ENCODE measurements around the gene CDKN1B.
A peak's percentile ranks its signal among the peaks of the same experiment; 100 is the strongest.

Gene CDKN1B

GRCh38 chr12:12714276-12715021 lies 2.7 kb upstream of the CDKN1B start:
- peak overlapping the region; percentile 34 for H3K4me3 ChIP-seq (ENCODE audit: low read length)
- TF ChIP-seq, protein P1, sequence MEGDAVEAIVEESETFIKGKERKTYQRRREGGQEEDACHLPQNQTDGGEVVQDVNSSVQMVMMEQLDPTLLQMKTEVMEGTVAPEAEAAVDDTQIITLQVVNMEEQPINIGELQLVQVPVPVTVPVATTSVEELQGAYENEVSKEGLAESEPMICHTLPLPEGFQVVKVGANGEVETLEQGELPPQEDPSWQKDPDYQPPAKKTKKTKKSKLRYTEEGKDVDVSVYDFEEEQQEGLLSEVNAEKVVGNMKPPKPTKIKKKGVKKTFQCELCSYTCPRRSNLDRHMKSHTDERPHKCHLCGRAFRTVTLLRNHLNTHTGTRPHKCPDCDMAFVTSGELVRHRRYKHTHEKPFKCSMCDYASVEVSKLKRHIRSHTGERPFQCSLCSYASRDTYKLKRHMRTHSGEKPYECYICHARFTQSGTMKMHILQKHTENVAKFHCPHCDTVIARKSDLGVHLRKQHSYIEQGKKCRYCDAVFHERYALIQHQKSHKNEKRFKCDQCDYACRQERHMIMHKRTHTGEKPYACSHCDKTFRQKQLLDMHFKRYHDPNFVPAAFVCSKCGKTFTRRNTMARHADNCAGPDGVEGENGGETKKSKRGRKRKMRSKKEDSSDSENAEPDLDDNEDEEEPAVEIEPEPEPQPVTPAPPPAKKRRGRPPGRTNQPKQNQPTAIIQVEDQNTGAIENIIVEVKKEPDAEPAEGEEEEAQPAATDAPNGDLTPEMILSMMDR (conservative IDR thresholded peaks at IDR 0.05; ENCODE audit: low read length) = peak; percentile 46
- DNase-seq (ENCODE audit: low read depth) = no peak

- DNase-seq (ENCODE audit: low read depth) = no peak
- TF ChIP-seq, protein P1 (conservative IDR thresholded peaks at IDR 0.05; ENCODE audit: low read length) = no peak
- no peak overlapping the region for H3K4me3 ChIP-seq (ENCODE audit: low read length)
Measured at GRCh38 chr12:12715128-12715458, 2.1 kb upstream of the CDKN1B start.

DNA sequence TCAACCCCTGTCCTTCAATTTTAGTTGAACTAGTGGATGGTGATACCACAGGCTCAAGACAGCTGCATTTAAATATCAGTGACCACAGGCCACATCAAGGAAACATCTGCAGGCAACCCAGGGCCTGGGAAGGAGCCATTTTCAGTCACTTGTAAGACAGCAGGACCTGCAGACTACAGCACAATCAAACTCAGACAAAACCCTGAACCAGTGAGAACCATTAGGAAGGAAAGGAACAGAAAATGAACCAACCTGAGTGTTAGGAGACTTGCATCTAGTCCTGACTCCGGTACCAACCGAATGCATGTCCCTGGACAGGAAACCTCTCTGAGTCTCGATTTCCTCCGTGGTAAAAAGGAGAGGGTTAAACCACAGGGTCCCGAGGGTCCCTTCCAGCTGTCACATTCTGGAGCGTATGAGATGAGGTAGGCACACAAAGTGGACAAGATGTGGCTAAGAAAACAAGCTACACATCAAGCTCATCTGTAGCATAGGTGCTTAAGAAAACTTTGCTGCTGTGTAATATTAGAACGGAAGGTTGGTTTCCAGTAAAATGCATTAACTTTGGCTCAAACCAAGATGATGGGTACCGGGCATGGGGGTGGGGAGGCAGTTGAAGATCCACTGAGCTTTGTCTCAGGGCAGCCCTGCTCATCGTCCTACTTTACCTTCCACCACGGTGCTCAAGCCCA lies 1.6 kb upstream of the CDKN1B start:
- TF ChIP-seq, protein P1 (conservative IDR thresholded peaks at IDR 0.05; ENCODE audit: low read length) = no peak
- H3K4me3 ChIP-seq (ENCODE audit: low read length) = peak overlapping the region; percentile 62
- DNase-seq (ENCODE audit: low read depth) = no peak

DNA sequence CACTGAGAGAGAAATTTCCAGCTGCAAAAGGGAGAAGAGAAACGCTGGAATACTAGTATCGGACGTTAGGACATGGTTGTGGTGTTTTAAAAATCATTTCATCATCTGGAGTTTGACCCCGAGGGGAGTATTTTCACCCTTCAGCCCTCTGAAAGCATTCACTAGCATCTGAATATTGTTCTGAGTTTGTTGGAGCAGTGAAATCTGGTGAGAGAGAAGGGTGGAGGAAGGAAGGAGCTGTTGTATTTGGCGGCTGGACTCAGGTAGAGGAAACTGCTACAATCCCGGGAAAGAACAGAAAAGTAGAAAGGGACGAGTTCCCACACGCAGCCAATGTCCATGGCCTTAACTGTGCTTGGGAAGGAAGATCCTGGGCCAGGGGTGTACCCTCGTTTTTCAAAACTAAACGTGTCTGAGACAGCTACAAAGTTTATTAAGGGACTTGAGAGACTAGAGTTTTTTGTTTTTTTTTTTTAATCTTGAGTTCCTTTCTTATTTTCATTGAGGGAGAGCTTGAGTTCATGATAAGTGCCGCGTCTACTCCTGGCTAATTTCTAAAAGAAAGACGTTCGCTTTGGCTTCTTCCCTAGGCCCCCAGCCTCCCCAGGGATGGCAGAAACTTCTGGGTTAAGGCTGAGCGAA lies 896 bp upstream of the CDKN1B start:
- no peak for DNase-seq (ENCODE audit: low read depth)
- peak overlapping the region; percentile 62 for H3K4me3 ChIP-seq (ENCODE audit: low read length)
- TF ChIP-seq, protein P1 (conservative IDR thresholded peaks at IDR 0.05; ENCODE audit: low read length) = no peak

DNA sequence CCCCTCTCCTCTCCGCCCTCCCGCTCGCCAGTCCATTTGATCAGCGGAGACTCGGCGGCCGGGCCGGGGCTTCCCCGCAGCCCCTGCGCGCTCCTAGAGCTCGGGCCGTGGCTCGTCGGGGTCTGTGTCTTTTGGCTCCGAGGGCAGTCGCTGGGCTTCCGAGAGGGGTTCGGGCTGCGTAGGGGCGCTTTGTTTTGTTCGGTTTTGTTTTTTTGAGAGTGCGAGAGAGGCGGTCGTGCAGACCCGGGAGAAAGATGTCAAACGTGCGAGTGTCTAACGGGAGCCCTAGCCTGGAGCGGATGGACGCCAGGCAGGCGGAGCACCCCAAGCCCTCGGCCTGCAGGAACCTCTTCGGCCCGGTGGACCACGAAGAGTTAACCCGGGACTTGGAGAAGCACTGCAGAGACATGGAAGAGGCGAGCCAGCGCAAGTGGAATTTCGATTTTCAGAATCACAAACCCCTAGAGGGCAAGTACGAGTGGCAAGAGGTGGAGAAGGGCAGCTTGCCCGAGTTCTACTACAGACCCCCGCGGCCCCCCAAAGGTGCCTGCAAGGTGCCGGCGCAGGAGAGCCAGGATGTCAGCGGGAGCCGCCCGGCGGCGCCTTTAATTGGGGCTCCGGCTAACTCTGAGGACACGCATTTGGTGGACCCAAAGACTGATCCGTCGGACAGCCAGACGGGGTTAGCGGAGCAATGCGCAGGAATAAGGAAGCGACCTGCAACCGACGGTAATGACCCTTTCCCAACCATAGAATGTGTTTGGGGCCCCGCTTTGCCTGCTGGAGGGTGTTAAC lies 615 bp downstream of the CDKN1B start:
- peak overlapping the region; percentile 93 for H3K4me3 ChIP-seq (ENCODE audit: low read length)
- TF ChIP-seq, protein P1 (conservative IDR thresholded peaks at IDR 0.05; ENCODE audit: low read length) = no peak
- DNase-seq (ENCODE audit: low read depth) = no peak

GRCh38 chr12:12718381-12718759 lies 1.2 kb downstream of the CDKN1B start:
- no peak for DNase-seq (ENCODE audit: low read depth)
- TF ChIP-seq, protein P1 (conservative IDR thresholded peaks at IDR 0.05; ENCODE audit: low read length) = no peak
- peak overlapping the region; percentile 93 for H3K4me3 ChIP-seq (ENCODE audit: low read length)

All from AG10803 (cell line).